ENCODE data around the gene SDF2L1.
A peak's percentile ranks its signal among the peaks of the same experiment; 100 is the strongest.
"Not testable (repeated sequence)": the region's sequence is repeated elsewhere in the genome, so short reads cannot be mapped to it uniquely, and the experiment has no call there.

Gene SDF2L1

GRCh38 chr22:21637450-21637849, 4.7 kb upstream of the SDF2L1 start:
- not testable (repeated sequence) for DNase-seq

DNA sequence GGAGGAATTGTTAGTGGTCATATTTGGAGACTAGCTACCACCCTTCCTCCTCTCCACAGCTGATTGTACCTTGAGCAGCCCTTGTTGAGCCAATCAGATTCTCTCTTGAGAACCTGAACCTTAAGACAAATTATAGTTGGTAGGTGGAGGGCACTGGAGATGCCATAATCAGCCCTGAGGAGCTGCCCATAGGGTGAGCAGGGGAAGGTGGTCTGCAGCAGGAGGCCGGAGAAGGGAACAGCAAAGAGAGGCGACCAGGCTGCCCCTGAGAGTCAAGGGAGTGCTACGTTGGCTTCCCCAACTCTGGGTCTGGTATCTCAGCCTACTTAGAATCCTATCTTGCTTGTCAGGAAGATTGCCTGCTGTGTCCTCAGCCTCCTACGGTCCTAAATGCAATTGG, 2.7 kb upstream of the SDF2L1 start:
- DNase-seq, result no peak

DNA sequence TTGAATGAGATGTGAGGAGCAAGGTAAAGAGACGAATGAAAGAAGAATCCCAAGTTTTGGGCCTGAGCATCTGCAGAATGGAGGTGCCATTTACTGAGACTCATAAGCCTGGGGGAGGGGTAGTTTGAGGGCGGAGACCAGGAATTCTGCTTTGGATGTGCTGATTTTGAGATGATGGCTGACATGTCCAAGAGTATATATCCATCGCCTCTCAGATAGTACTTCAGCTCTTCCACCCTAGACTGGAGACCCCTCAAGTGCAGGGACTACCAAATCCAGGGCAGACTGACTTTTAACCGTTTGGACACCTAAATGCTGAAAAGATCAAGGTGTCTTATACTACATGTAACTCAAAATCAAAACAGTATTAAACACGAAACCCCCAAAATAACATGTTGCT, 1.3 kb upstream of the SDF2L1 start:
- no peak for DNase-seq

GRCh38 chr22:21641417-21641788, 699 bp upstream of the SDF2L1 start:
- DNase-seq, result peak; percentile 12

GRCh38 chr22:21642584-21643448, 714 bp downstream of the SDF2L1 start:
- DNase-seq, result peak; percentile 14

- no peak for DNase-seq
Observed at GRCh38 chr22:21643533-21644357, 1.6 kb downstream of the SDF2L1 start.

- DNase-seq, result not testable (repeated sequence)
Observed at GRCh38 chr22:21645513-21645912, 3.4 kb downstream of the SDF2L1 start.

- DNase-seq, result peak; percentile 40
Observed at GRCh38 chr22:21646608-21647590, 4.8 kb downstream of the SDF2L1 start.

- DNase-seq, result no peak
Observed at GRCh38 chr22:21650280-21650679, 8.2 kb downstream of the SDF2L1 start.

GRCh38 chr22:21650823-21651520, 8.9 kb downstream of the SDF2L1 start:
- DNase-seq, result peak; percentile 5

- DNase-seq, result no peak
Observed at GRCh38 chr22:21651521-21652009, 9.5 kb downstream of the SDF2L1 start.

- peak; percentile 71 for DNase-seq
Observed at GRCh38 chr22:21652010-21652546, 10.0 kb downstream of the SDF2L1 start.

- no peak for DNase-seq
Observed at GRCh38 chr22:21652547-21653545, 10.7 kb downstream of the SDF2L1 start.

DNA sequence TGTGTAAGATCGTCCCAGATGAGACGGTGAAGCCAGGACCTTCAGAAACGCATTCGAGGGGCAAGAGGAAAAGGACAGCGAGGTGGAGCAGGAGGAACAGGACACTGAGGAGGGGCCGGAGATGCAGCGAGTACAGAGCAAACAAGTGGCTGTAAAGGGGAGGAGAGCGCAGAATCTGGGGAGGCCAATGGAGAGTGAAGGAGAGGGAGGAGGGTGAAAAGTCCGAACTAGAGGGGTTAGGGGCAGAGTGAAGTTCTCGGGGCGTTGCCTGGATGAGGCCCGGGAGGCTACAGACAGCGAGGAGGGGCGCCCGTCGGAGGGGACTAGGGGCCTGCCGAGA, 14.9 kb downstream of the SDF2L1 start:
- no peak for DNase-seq

DNA sequence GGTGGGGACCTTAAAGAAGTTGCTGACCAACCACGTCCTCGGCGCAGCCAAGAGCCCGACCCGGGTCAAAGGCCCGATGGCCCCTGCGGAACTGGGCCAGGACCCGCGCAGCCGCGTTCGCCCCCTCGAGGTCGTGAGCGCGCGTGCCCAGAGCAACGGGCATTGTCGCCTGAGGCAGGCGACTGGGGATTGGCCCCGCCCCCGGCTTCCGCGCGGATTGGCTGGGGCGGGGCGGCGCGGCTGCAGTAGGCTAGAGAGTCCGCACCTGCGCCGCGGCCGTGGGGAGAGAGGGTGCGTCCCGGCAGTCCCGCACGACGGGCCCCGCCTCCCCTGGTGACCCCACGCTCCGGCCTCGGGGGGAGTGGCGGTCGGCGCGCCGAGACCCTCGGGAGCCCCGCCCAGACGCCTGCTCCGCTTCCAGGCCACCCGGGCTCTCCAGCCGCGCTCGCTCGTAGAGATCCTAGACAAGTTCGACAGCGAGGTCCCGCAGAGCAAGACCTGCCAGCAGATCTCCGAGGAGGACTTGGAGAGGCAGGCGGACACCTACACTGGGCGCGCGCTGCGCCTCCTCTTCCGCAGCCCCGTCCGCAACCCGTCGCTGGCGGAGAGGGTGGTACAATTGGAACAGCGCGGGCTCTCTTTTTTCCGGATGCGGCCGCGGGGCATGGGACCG, 15.4 kb downstream of the SDF2L1 start:
- DNase-seq, result peak; percentile 78

DNA sequence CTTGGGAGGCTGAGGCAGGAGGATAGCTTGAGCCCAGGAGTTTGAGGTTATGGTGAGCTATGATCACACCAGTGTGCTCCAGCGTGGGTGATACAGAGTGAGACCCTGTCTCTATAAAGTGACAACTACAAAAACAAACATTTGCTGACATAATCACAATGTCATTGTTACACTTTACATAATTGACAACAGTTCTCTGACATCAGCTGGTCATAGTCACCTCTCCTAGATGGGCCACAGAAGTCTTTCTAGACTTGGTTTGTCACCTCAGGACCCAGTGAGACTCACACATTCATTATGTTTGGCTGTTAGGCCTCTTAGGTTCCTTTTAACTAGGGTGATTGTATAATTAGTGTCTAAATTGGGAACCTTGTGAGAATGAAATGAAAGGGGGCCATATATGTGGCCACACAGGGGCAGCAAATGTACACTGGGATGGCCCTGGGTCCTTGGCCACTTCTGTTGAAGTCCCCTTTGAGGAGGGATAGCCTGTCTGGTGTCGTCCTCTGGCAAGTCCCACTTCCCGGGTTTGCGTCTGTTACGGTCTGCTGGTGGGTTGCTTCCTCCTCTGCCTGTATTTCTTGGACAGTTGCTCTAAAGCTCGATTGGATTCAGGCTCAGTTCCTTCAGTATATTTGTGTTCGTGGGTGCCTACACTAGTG, 17.9 kb downstream of the SDF2L1 start:
- DNase-seq, result no peak

GRCh38 chr22:21660904-21661303, 18.8 kb downstream of the SDF2L1 start:
- no peak for DNase-seq

DNA sequence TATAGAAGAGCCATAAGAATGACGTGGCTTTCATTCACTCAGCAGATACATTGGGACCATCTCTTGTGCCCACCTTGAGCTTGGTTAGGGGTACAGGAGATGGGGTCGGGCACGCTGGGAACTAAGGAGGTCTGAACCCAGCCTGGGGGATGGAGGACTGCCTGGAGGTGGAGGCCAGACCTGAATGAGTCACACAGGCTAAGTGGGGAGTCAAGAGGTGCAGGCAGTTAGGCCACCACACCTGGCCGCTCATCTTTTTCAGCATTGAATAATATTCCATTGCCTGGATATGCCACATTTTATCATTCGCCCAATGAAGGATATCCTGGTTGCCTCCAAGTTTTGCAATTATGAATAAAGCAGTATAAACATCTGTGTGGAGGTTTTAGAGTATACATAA, 19.9 kb downstream of the SDF2L1 start:
- DNase-seq, result no peak

DNA sequence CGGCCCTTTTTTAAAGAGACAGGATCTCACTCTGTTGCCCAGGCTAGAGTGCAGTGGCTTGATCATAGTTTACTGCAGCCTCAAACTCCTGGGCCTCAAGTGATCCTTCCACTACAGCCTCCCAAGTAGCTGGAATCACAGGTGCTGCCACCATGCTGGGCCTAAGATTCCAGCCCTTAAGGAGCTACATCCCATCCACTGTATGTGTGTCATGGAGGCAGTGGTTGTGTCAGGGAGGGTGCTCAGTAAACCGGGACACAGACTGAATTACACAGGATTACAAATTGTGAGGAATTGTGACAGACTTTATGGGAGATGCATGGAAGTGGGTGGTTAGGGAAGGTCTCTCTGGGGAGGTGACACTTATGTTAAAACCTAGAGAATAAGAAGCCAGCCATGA, 21.6 kb downstream of the SDF2L1 start:
- DNase-seq, result no peak

Data from SHP77 treated with DMSO at 0.1 percent for 48 hours (cell line).